WTC11 (cell line): ENCODE measurements around the gene SLC25A30. TPM values are rescaled to one million over a fixed set of nuclear protein-coding genes. Genes with fewer than 3 reads are reported as not detected.

ENCODE experiments used
- ATAC-seq: fragments of 200-7000 bp; cut with Tn5 transposase; 2 replicates; pipeline ENCODE4 v1.10.0; 2021; ENCODE audit warnings: mild to moderate bottlenecking, moderate library complexity
- CTCF ChIA-PET: fragments of 300-600 bp; sonication (Branson Sonifier 250); formaldehyde crosslinking; loops from one replicate; lab custom pipeline; 2021; ENCODE audit warnings: antibody characterized with exemption; lab: Charles Lee
- POLR2A ChIA-PET: fragments of 350-600 bp; sonication (Branson Sonifier 250); formaldehyde crosslinking; loops from one replicate; lab custom pipeline; 2021; ENCODE audit warnings: antibody characterized with exemption; lab: Charles Lee
- DNase-seq: peaks from one replicate; pipeline ENCODE4 v3.0.0; 2021; ENCODE audit warnings: low spot score
- H3K27ac Mint-ChIP-seq: 2 replicates; pipeline ENCODE4 v1.8.0; 2021; ENCODE audit warnings: mixed read lengths
- H3K27me3 Mint-ChIP-seq: 2 replicates; pipeline ENCODE4 v1.8.0; 2021; ENCODE audit warnings: low read depth, mild to moderate bottlenecking, moderate library complexity, mixed read lengths
- H3K36me3 Mint-ChIP-seq: 2 replicates; pipeline ENCODE4 v1.8.0; 2021; ENCODE audit warnings: mixed read lengths
- H3K4me1 Mint-ChIP-seq: 2 replicates; pipeline ENCODE4 v1.8.0; 2022; ENCODE audit warnings: mixed read lengths
- H3K4me3 Mint-ChIP-seq: 2 replicates; pipeline ENCODE4 v1.8.0; 2021; ENCODE audit warnings: mild to moderate bottlenecking, moderate library complexity, mixed read lengths
- H3K9me3 Mint-ChIP-seq: 2 replicates; pipeline ENCODE4 v1.8.0; 2021; ENCODE audit warnings: mixed read lengths
- AFF4 ChIP-seq: sonication (generic); formaldehyde crosslinking; IDR thresholded peaks from 2 replicates; pipeline ENCODE4 v1.8.1; 2023; ENCODE audit warnings: mild to moderate bottlenecking, missing genetic modification reagents, borderline replicate concordance
- ATF2 ChIP-seq: sonication (generic); formaldehyde crosslinking; IDR thresholded peaks from 2 replicates; pipeline ENCODE4 v1.8.1; 2022; ENCODE audit warnings: low read depth, missing genetic modification reagents, borderline replicate concordance
- ATF3 ChIP-seq: sonication (generic); formaldehyde crosslinking; conservative IDR thresholded peaks from 2 replicates; pipeline ENCODE4 v1.8.1; 2022; ENCODE audit warnings: mild to moderate bottlenecking, missing genetic modification reagents
- CBFB ChIP-seq: sonication (generic); formaldehyde crosslinking; IDR thresholded peaks from 2 replicates; pipeline ENCODE4 v1.8.1; 2022; ENCODE audit warnings: mild to moderate bottlenecking, low read depth, missing genetic modification reagents
- CREB1 ChIP-seq: sonication (generic); formaldehyde crosslinking; IDR thresholded peaks from 2 replicates; pipeline ENCODE4 v1.8.0; 2023; ENCODE audit warnings: mild to moderate bottlenecking, missing genetic modification reagents
- E2F4 ChIP-seq: sonication (generic); formaldehyde crosslinking; IDR thresholded peaks from 2 replicates; pipeline ENCODE4 v1.8.1; 2022; ENCODE audit warnings: low read depth, mild to moderate bottlenecking, moderate library complexity, missing genetic modification reagents, borderline replicate concordance
- ERG ChIP-seq: fragments of 250-450 bp; sonication (Bioruptor Pico); IDR thresholded peaks from 2 replicates; pipeline ENCODE4 v1.8.0; 2021; ENCODE audit warnings: mild to moderate bottlenecking
- GRHL2 ChIP-seq: fragments of 250-450 bp; sonication (Bioruptor Pico); IDR thresholded peaks from 2 replicates; pipeline ENCODE4 v1.8.0; 2022; ENCODE audit warnings: mild to moderate bottlenecking, moderate library complexity; ENCODE audit not compliant: insufficient replicate concordance, severe bottlenecking
- HMGXB4 ChIP-seq: sonication (generic); formaldehyde crosslinking; IDR thresholded peaks from 2 replicates; pipeline ENCODE4 v1.8.1; 2023; ENCODE audit warnings: mild to moderate bottlenecking, moderate library complexity, missing genetic modification reagents
- KAT7 ChIP-seq: sonication (generic); formaldehyde crosslinking; IDR thresholded peaks from 2 replicates; pipeline ENCODE4 v1.8.1; 2023; ENCODE audit warnings: missing genetic modification reagents, mild to moderate bottlenecking, borderline replicate concordance
- MXD4 ChIP-seq: fragments of 250-450 bp; sonication (Bioruptor Pico); IDR thresholded peaks from 2 replicates; pipeline ENCODE4 v1.8.0; 2021; ENCODE audit warnings: mild to moderate bottlenecking, moderate library complexity, borderline replicate concordance
- MYBL2 ChIP-seq: sonication (generic); formaldehyde crosslinking; IDR thresholded peaks from 2 replicates; pipeline ENCODE4 v1.8.1; 2023; ENCODE audit warnings: mild to moderate bottlenecking, moderate library complexity, missing genetic modification reagents
- PRDM15 ChIP-seq: sonication (generic); formaldehyde crosslinking; IDR thresholded peaks from 2 replicates; pipeline ENCODE4 v1.8.0; 2022; ENCODE audit warnings: missing genetic modification reagents
- SMAD3 ChIP-seq: sonication (generic); formaldehyde crosslinking; IDR thresholded peaks from 2 replicates; pipeline ENCODE4 v1.8.0; 2022; ENCODE audit warnings: missing genetic modification reagents, mild to moderate bottlenecking, borderline replicate concordance
- SP1 ChIP-seq: sonication (generic); formaldehyde crosslinking; conservative IDR thresholded peaks from 2 replicates; pipeline ENCODE4 v1.8.1; 2022; ENCODE audit warnings: missing genetic modification reagents
- TEAD4 ChIP-seq: sonication (generic); formaldehyde crosslinking; IDR thresholded peaks from 2 replicates; pipeline ENCODE4 v1.8.0; 2022; ENCODE audit warnings: mild to moderate bottlenecking, missing genetic modification reagents
- TP53 ChIP-seq: sonication (generic); formaldehyde crosslinking; IDR thresholded peaks from 2 replicates; pipeline ENCODE4 v1.8.1; 2023; ENCODE audit warnings: mild to moderate bottlenecking, missing genetic modification reagents
- USF1 ChIP-seq: sonication (generic); formaldehyde crosslinking; IDR thresholded peaks from 2 replicates; pipeline ENCODE4 v1.8.0; 2022; ENCODE audit warnings: mild to moderate bottlenecking, missing genetic modification reagents
- ZBTB43 ChIP-seq: sonication (generic); formaldehyde crosslinking; IDR thresholded peaks from 2 replicates; pipeline ENCODE4 v1.8.1; 2023; ENCODE audit warnings: mild to moderate bottlenecking, missing genetic modification reagents
- ZNF232 ChIP-seq: sonication (generic); formaldehyde crosslinking; IDR thresholded peaks from 2 replicates; pipeline ENCODE4 v1.8.0; 2022; ENCODE audit warnings: mild to moderate bottlenecking, missing genetic modification reagents
- ZNF317 ChIP-seq: sonication (generic); formaldehyde crosslinking; IDR thresholded peaks from 2 replicates; pipeline ENCODE4 v1.8.1; 2023; ENCODE audit warnings: low read depth, mild to moderate bottlenecking, moderate library complexity, missing genetic modification reagents, borderline replicate concordance
- total RNA-seq: library from RNA; stranded (reverse); gene quantifications from 3 replicates; pipeline ENCODE4 v1.2.3, GENCODE V29; 2021

Gene SLC25A30
- total RNA-seq, 1 experiment from 2014 or later = 8.2 TPM

GRCh38 chr13:45374917-45375316, 43.3 kb downstream of the SLC25A30 start (continued):
- TF ChIP-seq TP53 (no peak), ZNF317 (CRISPR knock-in tag) (no peak), CBFB (CRISPR knock-in tag) (no peak), MYBL2 (CRISPR knock-in tag) (no peak), CREB1 (CRISPR knock-in tag) (no peak), MXD4 (no peak), ERG (CRISPR knock-in tag) (no peak)

- peaks cover 22% of the 10 kb centered on the region for H3K4me1 Mint-ChIP-seq
- CTCF ChIA-PET = interaction anchor here (1.5 kb wide), 1 partner anchor 249 kb away, joined by 3 read pairs; no protein-coding TSS in a partner anchor
- no peaks in the 10 kb centered on the region for H3K36me3 Mint-ChIP-seq
- ATAC-seq (no peak), DNase-seq (no peak)
- no peak overlapping the region for H3K4me3 Mint-ChIP-seq
- H3K27ac Mint-ChIP-seq = no peak overlapping the region
- POLR2A ChIA-PET = no interaction called here
- no peaks in the 10 kb centered on the region for H3K27me3 Mint-ChIP-seq
- H3K9me3 Mint-ChIP-seq = no peaks in the 10 kb centered on the region
- TF ChIP-seq AFF4 (CRISPR knock-in tag) = no peak
- TF ChIP-seq USF1 (CRISPR knock-in tag) = no peak
- no peak for TF ChIP-seq ATF2 (CRISPR knock-in tag)
- no peak for TF ChIP-seq SP1 (CRISPR knock-in tag)
- no peak for TF ChIP-seq SMAD3
- TF ChIP-seq HMGXB4 (CRISPR knock-in tag) = no peak
- no peak for TF ChIP-seq E2F4 (CRISPR knock-in tag)
- no peak for TF ChIP-seq ZNF232 (CRISPR knock-in tag)
- TF ChIP-seq PRDM15 = no peak
- no peak for TF ChIP-seq TEAD4
- TF ChIP-seq GRHL2 = no peak
- TF ChIP-seq MXD4 = no peak
- no peak for TF ChIP-seq KAT7 (CRISPR knock-in tag)
- no peak for TF ChIP-seq ZBTB43 (CRISPR knock-in tag)
- no peak for TF ChIP-seq ATF3 (CRISPR knock-in tag)
These were observed 45.0 kb downstream of the SLC25A30 start for GRCh38 chr13:45373162-45373547.
